ENCODE measurements around the gene IGF1R.

Gene IGF1R

GRCh38 chr15:98648654-98649471 lies 524 bp downstream of the IGF1R start:
- peak; percentile 43 for DNase-seq

GRCh38 chr15:98649472-98650416 lies 1.4 kb downstream of the IGF1R start:
- DNase-seq: no peak

- peak; percentile 51 for DNase-seq
Observed at GRCh38 chr15:98650417-98651035, 2.2 kb downstream of the IGF1R start.

DNA sequence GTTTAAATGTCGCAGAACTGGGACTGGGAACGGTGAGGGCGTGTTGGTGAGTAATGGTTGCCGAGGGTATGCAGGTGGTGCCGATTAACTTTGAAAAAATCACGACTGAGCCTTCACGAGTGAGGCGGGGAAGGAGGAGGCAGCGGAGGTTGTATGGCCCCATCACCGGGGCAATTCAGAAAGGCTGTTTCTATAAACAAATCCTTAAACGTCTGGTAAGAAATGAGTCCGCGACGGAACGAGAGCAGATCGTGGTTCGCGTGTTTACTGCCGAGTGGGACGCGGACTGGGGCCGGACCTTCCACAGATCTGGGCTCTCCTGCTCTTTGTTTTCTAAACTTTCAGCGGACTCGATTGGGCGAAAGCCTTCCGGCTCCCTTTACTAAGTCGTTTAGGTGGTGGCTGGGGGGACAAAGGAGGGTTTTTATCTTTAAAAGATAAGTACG lies 2.7 kb downstream of the IGF1R start:
- DNase-seq: peak; percentile 51

DNA sequence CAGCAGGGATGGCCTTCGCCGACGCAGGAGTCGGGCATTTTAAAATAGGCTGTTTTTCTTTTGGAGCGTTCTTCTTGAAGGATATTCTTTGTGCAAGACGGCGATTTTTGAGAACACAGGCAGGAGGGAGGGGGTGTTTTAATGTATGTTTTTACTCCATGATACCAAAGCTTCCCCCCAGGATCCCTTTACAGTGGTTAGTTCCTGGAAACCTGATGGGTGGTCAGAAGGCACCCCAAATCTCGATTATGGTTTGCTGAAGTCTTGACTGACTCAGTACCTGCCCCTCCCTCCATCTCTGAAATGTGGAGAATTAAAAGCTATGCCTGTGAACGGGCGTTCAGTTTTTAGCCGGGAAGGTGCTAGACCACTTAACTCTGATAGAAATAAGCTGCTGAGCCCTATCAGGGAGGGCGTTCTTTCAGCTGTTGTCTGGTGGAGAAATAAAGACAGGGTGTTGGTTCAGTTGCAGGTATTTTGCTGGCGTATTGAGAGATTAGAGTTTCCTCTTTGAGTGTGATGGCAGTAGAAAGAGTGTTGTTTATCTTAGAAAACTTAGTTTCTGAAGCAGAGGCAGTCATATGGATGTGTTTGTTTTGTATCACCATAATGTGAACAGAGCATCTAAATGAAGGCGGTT lies 3.4 kb downstream of the IGF1R start:
- peak; percentile 51 for DNase-seq

- no peak for DNase-seq
Observed at GRCh38 chr15:98653686-98654085, 5.3 kb downstream of the IGF1R start.

- no peak for DNase-seq
Observed at GRCh38 chr15:98654790-98655360, 6.5 kb downstream of the IGF1R start.

DNA sequence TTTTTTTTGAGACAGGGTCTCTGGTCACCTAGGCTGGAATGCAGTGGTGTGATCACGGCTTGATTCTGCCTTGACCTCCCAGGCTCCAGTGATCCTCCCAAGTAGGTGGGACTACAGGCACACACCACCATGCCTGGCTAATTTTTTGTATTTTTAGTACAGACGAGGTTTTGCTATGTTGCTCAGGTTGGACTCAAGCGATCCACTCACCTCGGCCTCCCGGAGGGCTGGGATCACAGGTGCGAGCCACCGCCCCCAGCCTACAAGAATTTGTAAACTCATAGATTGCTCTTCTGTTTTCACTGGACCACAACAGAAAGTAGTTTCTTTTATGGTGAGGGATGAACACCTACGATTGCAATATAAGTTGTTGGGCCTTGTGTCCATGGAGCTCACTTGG lies 7.4 kb downstream of the IGF1R start:
- DNase-seq: no peak

- DNase-seq: no peak
Observed at GRCh38 chr15:98657721-98658120, 9.4 kb downstream of the IGF1R start.

DNA sequence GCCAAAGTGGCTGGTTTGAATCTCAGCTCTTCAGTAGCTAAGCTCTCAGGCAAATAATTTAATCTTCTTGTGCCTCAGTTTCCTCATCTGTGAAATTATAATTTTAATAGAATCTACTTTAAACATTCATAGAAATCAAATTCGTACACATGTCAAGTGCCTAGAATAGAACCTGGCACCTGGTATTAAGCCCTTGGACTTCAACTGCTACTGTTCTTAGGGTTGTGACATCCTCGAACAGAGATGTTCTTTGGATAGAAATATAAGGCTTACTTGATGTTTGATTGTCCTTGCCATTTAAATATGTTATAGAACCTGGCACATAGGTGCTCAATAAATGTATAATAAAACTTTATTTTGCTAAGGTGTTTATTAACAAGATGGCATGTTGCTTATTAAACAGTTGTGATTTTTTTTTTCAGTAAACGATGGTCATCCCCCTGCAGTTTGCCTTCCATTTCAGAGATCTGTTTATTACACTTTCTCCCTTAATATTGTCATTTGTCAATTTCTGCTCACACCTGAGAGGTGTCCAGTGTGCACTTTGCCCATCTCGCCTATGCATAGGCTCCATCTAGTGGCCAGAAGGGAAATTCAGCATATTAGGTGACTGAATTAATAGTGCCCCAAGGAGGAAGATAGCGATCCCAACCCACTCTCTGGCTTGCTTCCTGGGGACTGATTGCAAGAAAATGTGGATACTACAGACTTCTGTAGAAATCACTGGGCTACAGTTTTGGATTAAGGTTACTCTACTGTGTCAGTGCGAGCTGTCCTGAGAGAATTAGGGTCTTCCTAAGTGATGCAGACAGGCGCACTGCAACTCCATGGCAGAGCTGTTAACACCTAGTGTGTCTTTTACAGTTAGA lies 10.7 kb downstream of the IGF1R start:
- peak; percentile 32 for DNase-seq

GRCh38 chr15:98660055-98660454 lies 11.7 kb downstream of the IGF1R start:
- DNase-seq: no peak

DNA sequence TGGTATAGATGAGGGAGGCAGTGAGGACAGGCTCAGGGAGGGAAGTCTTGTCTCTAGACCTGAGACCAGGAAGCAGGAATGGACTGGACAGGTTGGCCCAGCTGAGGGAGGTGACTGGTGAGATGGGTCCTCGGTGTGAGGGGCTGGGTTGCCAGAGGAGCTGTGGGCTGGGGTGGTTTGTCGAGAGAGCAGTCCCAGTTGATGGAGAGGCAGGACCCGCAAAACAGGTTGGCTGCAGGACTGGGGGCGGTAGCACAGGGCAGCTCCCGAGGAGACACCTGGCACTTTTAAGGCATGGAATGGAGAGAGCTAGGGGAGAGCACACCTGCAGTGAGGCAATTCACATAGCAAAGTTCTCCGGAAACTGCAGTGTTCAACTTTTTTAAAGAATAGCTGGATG lies 14.7 kb downstream of the IGF1R start:
- DNase-seq: no peak

DNA sequence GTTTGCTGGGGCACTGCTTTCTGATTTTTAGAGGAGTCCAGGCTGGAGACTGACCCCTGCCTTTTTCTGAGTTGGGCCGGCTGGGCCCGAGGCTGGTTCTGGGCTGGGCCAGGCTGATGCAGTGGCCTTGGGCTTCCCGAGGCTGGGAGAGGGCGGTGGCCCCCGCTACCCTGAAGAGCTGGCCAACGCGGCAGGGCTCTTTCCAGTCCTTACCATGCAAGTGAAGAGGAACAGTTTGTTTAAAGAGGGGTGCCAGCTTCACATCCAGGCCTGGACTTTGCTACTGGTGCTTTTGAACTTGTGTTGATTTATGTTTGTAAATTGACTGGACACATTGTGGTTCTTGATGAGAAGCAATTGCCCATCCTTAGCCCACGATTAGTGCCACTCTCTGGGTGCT lies 15.3 kb downstream of the IGF1R start:
- no peak for DNase-seq

GRCh38 chr15:98666441-98666840 lies 18.1 kb downstream of the IGF1R start:
- DNase-seq: no peak

- no peak for DNase-seq
Observed at GRCh38 chr15:98666841-98667240, 18.5 kb downstream of the IGF1R start.

DNA sequence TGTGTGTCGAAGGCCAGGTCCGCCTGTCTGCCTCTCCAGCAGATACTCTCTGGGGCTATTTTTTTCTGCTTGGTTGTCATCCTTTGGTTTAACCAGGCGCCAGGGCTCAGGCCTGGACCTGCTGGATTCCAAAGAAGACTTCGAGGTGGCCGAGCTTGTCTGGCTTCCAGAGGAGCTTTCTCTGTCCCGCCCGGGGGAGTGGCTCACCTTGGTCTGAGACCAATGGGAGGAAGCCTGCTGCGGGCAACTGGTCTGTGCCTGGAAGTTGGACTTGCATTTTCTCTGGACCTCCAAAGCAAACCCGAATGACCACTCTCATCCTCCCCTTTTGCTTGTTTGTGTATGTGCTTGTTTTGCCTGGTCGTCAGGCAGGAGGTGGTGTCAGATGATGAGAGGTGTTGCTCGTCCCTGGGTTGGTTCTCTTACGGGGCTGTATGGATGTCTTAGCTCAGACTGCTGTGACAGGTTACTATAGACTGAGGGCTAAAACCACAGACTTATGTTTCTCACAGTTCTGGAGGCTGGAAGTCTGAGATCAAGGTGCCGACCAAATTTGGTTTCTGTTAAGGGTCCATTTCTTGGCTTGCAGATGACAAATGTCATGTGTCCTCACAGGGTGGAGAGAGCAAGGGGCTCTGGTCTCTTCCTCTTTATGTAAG lies 19.3 kb downstream of the IGF1R start:
- DNase-seq: no peak

- no peak for DNase-seq
Observed at GRCh38 chr15:98668566-98669308, 20.4 kb downstream of the IGF1R start.

GRCh38 chr15:98669638-98670037 lies 21.3 kb downstream of the IGF1R start:
- DNase-seq: no peak

DNA sequence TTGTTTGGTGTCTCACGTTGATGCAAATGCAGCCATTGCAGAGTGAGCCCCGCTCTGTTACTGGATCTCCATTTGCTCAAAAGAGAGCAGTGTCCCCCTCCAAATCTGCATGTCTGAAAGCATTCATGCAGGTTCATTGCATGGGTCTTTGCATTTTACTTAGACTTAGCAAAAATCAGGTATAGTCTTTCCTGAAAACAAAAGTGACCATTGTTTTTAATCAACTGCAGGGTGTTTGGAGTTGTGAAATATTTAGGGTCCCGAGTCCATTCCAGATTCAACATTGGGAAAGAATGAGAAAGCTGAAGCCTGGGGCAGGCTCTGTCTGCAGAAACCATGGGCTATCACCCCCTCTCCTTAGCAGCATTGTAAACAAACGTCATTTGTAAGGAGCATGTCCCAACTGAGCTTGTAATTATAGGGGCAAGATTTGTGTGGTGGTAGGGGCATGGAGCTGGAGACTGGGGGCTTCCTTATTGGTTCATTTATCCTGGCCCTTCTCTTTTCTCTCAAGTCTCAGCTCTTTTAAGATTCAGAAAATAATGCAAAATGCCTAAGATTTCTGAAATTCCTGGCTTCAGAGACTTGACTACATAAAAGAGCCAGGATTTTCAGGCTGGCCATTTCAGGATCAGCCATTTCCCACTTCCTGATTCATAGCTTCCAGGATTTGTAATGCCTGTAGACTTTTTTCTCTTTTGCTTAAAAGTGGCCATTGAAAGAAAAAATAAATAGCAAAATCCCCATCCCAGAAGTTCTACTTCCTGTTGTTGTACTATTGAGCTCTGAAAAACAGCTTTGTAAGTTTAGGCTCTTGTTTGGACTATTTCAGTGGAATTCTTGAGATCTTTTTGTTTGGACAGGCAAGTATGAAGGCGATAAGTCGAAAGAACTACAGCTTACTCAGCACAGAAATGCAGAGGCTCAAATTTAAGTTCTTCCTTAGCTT lies 23.0 kb downstream of the IGF1R start:
- DNase-seq: peak; percentile 18
